ENCODE results near the gene PPIL6.
"Not testable (repeated sequence)": the region's sequence is repeated elsewhere in the genome, so short reads cannot be mapped to it uniquely, and the experiment has no call there.

The PPIL6 gene

DNA sequence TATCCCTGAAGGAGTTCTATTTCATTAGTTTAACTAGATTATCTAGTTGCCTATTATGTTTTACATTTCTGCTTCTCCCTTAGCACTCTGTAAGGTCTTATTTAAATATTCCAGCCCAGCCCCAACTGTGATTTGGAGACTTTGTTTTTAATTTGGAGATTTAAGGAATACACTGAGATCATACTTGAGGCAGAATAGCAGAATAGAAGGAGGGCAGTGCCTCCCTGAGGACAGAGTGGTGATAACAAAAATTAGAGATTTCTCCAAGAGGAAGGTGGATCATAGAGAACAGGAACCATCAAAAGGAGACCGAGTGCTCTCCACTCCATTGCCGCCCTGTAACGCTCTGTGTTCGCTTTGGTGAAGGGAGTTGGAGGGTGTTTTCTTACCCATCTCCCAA lies 43.4 kb downstream of the PPIL6 start:
- DNase-seq, result no peak

DNA sequence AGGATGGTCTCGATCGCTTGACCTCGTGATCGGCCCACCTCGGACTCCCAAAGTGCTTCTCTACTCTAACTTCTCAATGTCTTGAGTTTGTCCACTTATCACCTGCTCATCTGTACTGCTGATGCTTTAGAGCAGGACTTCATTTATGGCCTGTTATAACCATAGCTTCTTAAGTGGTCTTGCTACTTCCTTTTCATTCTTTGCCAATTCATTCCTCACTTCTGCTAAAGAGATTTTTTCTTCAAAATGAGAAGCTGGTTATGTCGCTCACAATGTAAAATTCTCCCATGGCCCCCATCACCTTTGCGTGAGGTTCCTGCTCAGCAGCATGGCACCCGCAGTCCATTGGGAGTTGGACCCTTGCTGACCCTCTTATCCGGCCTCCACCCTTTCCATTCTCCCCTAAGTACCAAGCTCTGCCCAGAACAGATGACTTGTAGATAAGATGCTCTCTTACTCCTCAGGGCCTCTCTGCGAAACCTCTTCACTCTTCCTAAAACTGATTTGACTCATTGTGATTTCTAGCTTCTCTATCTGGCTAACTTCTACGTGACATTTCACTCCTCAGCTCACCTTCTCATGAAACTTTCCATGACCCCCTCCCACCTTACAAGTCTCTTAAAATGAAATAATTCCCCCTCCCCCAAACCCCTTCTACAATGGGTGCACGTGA lies 44.2 kb downstream of the PPIL6 start:
- no peak for DNase-seq

- DNase-seq, result no peak
Observed at GRCh38 chr6:109393886-109394281, 46.5 kb downstream of the PPIL6 start.

DNA sequence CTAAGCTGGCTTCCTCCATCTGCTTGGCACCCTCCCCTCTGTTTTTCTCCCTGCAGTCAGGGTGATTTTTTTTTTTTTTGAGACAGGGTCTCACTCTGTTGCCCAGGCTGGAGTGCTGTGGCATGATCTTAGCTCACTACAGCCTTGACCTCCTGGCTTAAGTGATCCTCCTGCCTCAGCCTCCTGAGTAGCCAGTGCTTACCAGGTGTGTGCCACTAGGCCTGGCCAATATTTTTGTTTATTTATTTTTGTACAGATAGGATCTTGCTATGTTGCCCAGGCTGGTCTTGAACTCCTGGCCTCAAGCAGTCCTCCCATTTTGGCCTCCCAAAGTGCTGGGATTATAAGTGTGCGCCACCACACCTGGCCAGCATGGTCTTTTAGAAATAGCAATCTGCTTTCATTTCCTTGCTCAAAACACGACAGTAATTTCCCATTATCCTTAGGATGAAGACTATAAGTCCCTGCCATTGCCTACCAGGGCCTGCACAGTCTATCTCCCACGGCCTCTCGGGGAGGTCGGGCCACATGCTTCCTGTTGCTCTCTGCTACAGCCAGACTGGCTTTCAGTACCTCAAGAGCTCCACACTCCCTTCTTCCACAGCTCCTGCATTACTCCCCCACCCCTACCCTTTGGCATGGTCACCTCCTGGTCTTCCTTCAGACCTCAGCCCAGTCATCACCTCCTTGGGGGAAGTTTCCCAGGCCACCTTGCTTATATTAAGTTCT lies 47.1 kb downstream of the PPIL6 start:
- no peak for DNase-seq

DNA sequence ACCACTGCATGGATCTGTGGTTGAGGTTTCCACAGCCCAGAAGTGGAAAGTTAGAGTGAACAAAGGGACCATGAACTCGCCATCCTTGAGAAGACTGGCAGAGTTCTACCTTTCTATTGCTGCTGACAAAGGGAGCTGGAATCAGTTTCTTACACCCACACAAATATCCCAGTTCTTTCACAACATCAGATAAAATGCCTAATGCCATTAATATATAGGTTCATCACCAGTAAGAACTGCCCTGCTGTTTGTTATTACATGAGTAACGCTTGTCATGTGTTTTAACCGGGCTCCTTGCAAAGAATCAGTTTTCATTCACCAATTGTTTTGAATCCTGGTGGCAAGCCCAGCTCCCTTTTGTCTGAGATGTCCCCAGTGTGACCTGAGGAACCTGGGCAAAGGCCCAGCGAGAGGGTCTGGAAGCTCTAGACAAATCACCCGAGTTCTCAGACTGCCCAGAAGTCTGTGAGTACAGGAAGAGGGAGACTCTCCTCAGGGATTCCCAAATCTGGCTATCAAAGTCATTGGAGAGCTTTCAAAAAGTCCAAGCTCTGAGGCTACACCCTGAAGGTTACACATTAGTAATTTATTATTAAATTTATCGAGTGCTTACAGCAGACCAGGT lies 50.7 kb downstream of the PPIL6 start:
- no peak for DNase-seq

DNA sequence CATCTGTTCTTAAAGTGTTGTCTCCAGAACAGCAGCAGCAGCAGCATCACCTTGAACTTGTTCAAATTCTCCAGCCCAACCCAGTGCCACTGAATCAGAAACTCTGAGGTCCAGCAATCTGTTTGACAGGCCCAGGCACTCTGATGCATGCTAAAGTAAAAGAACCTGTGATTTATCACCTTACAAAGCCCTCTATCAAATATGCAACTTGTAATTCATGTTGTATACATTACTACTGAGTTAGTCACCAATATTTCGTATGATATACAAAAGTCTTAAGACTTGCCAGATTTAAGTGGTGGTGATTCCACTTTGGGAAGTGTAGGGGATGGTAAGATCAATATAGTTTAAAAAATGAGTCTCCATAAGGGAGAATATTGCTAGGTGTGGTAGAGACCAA lies 52.2 kb downstream of the PPIL6 start:
- no peak for DNase-seq

- peak; percentile 20 for DNase-seq
Observed at GRCh38 chr6:109383438-109383940, 56.9 kb downstream of the PPIL6 start.

- DNase-seq, result peak; percentile 100
Observed at GRCh38 chr6:109382576-109383437, 57.6 kb downstream of the PPIL6 start.

DNA sequence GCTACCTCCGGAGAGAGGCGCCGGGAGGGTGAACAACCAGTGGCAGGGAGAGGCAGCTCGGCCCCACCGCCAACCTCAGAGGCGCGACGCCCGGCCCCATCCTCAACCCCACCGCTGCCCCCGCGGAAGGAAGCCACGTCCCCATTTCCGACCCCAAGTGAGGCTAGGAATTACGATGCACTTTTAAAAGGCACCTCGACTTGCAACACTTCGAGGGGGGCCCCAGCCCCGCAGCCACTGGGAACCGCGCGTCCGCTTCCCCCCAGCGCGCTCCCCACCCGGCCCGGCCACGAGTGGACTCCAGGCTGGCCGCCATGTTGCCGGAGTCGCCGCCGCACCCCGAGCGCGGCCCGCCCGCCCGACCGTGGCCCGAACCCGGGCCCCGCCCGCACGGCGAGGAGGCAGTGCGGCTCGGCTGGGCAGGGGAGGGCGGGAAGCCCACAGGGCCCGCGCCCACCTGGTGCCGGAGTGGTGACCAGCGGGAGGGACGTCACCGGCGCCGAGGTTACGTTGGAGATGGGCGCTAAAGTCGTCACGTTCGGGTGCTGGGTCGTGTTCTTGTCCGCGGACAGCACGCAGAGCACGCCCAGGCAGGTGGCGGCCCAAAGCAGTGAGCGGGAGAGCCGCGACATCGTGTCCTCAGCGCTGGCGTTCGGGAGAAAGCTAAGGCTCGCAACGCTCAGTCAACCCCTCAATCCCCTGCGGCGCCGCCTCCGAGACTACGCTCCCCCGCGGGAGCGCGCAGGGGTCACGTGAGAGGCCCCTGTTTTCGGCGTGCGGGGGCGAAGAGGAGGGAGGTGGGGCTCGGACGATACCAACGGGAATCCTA lies 58.5 kb downstream of the PPIL6 start, which contains the start of gene CD164:
TSS of gene CD164 (minus strand) at position 721 of the 829 bp plus-strand sequence. CDS start at position 632, 89 bp downstream.
- DNase-seq, result peak; percentile 99

DNA sequence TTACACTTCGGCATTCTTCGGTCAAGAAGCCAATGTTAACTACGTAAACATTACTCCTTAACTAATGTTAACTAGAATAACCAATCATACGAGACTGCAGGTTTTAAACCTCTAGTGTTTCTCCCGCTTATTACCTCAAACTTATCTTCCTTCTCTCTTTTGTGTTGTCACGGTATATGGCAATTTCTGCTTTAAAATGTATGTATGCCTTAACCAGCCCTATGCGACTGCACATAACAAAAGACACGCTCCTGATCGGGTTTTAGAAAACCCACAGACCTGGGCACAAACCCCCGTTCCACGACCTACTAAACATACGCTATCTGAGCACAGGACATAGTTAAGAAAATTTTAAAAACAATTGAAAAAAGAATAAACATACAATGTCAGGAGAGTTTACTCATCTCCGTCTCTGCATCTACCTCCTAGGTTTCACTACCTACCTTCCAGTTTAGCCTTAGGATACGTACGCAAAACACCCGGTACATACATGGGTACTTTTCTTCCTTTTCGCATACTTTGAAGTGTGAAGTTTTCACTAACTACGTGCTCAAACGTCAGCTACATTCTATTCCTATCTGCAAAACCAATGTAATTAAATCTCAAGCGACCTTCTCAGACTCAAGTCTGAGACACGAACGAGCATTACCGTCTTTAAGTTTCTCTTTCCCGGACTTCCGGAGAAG lies 59.2 kb downstream of the PPIL6 start:
- DNase-seq, result no peak

DNA sequence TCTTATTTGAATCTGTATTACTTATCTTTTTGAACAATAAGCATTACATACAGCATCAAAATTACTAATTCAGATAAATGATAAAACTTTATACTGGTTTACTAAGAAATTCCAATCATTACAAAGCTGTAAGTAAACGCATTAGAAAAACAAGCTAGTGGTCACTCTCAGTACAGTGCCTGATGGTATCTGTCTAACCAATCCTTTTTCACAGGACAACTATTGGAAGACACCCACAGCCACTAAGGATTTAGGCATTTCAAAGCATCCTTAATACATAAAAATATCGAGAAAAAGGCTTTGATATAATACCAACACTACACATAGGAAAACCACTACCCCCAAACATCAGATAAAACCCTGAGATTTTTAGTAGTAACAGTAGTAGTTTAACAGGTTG lies 60.7 kb downstream of the PPIL6 start:
- DNase-seq, result no peak

- DNase-seq, result no peak
Observed at GRCh38 chr6:109377717-109378116, 62.7 kb downstream of the PPIL6 start.

DNA sequence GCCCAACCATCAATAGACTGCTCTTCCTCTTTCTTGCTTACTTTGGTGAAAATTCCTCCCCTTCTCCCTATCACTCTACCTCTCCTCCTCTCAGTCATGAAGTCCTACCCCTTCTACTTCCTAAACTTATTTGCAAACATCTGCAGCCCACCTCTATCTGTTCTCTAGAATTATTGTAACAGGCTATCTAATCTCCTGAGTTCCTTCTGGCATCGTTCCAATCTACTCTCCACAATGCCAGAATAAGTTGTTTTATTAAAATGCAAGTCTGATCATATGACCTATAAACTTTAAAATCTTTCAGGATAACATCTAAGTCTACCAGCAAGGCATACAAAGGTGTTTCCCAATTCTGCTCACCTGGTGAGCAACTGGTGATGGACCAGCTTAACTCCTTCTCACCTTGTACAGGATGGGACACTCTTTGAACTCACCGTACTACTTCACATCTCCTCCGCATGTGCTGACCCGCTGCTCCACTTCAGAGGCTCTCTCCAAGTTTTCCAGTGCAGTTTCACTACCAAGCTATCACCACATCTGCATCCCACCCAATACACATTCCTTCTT lies 66.0 kb downstream of the PPIL6 start:
- no peak for DNase-seq

- no peak for DNase-seq
Observed at GRCh38 chr6:109373762-109374161, 66.7 kb downstream of the PPIL6 start.

GRCh38 chr6:109373331-109373730 lies 67.1 kb downstream of the PPIL6 start:
- DNase-seq, result no peak

GRCh38 chr6:109372130-109372529 lies 68.3 kb downstream of the PPIL6 start:
- DNase-seq, result no peak

GRCh38 chr6:109370792-109371191 lies 69.6 kb downstream of the PPIL6 start:
- DNase-seq, result no peak

- DNase-seq, result no peak
Observed at GRCh38 chr6:109370336-109370735, 70.1 kb downstream of the PPIL6 start.

DNA sequence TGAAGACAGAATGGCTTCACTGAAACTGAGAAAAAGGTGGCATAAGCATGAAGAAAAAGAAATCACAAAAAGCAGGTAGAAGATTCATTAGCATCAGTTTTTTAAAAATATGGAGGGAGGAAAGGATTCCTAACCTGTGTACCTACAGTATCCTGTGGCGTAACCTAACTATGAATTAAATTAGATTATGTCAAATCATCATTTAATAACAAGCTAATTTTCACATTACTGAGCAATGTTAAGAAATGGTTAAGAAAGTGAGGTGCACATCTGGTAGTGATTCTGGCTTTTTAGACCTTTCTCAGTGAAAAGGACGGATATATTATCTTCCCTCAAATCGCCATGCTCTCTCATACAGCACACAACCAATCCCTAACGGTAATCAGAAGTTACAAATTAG lies 70.7 kb downstream of the PPIL6 start:
- no peak for DNase-seq

DNA sequence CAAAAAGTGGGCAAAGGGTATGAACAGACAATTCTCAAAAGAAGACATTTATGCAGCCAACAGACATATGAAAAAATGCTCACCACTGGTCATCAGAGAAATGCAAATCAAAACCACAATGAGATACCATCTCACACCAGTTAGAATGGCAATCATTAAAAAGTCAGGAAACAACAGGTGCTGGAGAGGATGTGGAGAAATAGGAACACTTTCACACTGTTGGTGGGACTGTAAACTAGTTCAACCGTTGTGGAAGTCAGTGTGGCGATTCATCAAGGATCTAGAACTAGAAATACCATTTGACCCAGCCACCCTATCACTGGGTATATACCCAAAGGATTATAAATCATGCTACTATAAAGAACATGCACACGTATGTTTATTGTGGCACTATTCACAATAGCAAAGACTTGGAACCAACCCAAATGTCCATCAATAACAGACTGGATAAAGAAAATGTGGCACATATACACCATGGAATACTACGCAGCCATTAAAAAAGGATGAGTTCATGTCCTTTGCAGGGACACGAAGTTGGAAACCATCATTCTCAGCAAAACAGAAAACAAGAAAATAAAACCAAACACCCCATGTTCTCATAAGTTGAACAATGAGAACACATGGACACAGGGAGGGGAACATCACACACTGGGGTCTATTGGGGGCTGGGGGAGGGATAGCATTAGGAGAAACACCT lies 75.9 kb downstream of the PPIL6 start:
- DNase-seq, result not testable (repeated sequence)

Measured in right kidney (tissue), 1 donor.